Glomerular visceral epithelial cell (primary cell): Measurements from ENCODE around the gene THRB.

Source experiments
- DNase-seq: peaks from one replicate; pipeline ENCODE4 v3.0.0-alpha.2; 2016; ENCODE audit errors: extremely low spot score

Gene THRB

DNA sequence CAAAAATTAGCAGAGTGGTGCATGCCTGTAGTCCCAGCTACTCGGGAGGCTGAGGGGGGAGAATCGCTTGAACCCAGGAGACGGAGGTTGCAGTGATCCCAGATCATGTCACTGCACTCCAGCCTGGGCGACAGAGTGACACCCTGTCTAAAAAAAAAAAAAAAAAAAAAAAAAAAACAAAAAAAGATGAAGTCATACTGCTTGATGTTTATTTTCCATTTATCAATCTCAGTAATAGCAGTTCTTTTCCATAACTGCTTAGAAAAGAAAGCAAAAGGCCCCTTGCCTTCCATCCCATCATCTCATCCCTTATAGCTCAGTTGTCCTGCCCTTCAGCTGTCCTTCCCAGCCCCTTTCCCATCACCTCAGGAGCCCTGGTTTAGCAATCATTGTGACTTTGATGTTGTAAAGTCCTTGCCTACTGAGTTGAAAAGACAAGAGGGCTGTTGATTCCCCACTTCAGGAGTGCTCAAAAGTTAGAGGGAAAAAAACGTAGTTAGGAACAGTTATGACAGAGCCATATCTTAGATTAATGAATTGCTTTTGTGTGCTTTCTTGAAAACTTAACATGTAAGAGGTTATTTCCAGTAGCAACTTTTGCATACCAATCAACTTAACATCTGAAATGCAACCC, 18.0 kb upstream of the THRB start:
- no peak for DNase-seq

DNA sequence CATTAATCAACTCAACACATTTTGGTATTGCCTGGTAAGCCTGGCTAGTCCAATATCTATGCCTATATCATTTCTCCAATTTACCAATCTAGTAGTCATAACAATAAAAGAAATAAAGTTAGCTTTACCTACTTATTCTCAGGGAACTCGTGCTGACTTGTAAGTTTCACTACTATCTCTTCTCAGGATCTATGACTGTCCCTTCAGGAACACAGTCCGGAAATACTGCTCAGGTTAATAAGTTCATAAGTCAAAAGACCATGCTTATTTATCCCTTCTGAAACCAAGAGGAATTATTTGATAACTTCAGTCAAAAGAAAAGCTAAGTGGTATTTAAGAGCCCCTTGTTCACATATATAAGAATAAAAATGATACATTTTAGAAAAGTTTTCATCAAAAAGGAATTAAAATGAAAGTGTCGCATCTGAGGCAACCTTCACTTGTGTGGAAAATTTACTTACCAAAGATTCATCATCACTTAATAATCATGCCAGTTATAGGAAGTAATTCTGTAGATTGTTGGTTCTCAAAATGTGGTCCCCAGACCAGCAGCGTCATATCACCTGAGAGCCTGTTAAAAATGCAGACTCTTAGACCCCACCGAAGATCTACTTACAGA, 15.5 kb upstream of the THRB start:
- no peak for DNase-seq

DNA sequence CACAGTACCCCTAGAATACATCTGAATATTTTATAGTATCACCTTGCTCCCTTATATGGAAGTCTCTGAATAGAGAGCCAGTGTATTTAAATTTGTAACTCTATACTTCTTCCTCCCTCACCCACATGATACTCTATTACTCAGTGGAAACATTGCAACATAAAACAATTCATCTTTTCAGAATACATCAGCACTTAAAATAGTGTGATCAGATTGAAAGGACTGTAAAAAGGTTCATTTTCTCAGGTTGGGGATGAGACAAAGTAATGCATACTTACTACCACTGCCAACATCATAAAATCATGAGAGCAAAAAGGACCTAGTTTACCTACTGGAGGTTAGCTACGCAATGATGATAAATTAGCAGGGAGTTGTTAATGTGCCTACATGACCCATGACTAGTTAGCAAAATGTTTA, 13.8 kb upstream of the THRB start:
- DNase-seq, result no peak

DNA sequence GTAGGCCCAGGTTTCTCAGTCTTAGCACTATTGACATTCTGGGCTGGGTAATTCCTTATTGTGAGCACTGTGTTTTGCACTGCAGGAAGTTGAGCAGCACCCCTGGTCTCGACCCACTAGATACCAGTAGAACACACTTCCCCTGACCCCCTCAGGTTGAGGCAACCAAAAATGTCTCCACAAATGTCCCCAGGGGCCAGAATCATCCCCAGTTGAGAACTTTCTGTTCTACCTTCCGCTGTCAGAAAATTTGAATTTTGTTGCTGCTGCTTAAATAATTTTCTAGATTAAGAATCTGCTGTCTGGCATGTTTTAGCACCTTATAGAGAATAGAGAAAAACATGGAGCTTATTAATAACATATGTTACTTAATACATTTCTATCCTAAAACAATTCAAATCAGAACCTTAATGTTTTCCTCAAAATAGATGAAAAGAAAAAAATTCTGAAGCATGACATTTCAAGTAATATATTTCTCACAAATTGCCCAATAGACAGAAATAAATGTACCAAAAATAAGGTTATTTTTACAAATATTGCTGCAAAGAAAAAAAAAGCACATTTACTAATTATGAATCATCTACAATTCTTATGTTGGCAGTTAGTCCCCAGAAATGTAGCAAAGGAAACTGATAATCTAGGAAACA, 13.2 kb upstream of the THRB start:
- no peak for DNase-seq

DNA sequence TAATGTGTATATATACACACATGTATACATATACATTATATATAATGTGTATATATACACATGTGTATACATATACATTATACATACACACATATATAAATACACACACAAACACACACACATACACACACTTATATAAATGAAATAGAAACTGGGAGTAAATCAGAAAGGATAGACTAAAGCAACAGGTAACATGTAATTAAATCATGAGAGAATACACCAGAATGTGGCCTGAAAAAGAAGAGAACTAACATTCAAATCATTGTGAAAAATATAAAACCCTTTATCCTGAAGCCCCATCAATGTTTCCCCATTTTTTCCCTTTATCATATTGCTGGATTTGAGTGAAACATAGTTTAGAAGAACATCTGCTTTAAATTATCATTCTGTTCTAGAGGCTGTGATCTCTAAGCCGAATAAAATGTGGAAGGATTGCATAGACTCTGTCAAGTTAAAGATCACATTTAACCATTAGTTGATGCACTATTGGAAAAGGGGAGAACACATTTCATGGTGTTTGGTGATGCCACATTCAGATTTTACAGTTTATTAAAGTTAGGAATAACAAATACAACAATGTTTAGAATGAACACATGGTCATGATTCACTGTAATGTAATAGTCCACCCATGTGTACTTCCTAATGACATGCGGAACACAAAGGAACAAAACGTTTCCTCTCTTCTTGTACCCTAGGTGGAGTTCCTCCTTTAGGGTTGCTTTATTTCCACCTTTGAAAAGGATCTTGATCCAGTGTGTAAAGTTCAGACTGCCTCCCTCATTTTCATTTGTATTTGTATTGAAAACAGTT, 12.5 kb upstream of the THRB start:
- DNase-seq, result no peak

DNA sequence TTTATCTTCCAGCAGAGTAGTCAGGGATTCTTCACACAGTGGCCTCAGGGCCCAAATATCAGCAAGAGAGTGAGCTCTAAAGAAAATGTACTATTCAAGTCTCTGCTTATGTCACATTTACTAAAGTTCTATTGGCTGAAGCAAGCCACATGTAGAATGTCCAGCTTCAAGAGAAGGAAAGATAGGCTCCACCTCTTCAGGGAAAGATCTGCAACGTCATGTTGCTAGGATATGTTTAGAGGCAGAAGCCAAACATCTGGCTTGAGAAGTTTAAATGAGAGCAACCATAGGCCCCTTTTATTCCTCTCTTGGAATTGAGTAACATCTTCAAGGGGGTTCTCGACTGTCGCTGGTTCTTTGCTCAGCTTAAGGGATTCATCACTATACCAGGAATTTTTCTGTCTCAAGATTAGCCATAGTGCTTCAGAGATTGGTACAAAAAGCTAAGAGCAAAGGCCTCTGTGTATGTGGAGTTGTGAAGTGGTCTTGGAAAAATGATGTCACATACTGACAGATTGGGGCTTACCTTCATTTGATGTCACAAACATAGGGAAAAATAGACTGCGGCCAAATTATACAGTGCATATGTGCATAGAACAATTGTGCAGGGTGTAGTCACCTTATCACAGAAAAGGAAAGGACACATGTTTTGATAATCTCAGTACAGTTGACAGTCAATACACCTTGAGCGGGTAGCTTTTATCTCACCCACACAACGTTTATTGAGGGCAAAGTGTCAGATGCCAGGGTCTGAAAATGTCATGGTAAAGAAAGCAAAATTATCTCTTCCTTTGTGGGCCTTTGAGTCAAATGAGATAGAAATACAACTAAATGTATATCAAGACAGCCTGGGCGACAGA, 11.3 kb upstream of the THRB start:
- no peak for DNase-seq

DNA sequence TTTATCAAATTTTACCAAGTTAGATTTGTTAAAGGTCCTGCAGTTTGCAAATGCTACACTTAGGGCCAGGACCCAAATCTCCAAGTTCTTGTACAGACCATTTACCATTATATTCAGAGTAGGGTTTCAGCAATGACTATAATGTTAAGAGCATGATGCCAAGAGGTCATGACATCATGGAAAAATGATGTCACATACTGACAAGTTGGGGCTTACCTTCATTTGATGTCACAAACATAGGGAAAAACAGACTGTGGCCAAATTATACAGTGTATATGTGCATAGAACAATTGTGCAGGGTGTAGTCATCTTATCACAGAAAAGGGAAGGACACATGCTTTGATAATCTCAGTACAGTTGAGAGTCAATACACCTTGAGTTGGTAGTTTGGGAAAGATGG, 10.1 kb upstream of the THRB start:
- no peak for DNase-seq

DNA sequence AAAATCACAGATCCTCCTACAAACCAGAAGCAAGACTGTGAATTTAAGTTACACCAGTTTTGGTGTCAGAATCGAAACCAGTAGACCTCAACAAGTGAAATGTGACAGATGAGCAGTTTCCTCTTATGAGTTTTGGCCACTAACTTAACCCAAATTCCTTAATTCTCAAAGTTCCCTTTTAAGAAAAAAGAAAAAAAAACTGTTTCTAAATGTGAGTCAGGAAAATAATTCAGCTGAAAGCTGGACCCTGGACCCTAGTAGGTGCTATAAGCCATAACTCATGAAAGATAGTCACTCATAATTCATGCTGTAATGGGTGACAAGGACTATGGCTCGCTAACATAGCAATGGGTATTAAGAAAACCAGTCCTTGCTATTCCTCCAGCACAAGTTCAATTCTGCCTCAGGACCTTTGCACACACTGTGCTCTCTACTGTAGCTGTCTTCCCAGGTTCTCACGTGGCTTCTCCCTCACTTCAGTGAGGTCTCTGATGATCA, 9.0 kb upstream of the THRB start:
- DNase-seq, result no peak

DNA sequence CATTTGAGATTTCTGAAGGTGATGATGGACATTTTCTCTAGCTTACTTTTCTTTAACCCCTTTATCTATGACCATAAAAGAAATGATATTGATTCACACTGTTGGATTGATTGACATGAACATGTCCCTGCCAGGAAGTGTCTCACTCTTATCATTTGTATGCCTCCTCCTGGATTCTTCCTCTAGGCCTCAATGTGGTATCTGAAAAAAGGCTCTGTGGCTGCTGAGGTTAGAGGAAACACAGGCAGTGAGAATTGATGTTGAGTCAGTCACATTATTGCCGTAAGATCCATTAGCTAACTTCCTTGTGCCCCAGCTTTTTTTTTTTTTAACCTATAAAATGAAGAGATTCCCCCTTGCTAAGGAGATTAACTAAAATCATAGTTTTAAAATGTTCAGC, 8.0 kb upstream of the THRB start:
- peak; percentile 69 for DNase-seq

DNA sequence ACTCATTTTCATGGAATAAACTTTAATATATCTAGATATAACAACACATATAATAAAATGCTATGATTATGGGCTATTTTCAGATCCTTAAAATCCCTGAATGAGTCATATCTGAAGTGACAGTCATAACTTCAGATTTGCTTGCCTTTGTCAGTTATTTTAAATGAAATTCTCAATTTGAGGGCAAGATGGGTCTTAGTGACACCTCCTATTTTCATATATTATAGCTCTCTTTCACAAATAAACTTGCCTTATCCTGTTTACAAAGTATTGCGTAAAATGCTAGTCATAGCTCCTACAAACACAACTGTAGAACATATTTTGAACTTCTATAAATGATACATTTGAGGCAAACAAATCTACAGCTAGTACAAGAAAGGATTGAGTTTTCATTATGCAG, 6.2 kb upstream of the THRB start:
- DNase-seq, result no peak

DNA sequence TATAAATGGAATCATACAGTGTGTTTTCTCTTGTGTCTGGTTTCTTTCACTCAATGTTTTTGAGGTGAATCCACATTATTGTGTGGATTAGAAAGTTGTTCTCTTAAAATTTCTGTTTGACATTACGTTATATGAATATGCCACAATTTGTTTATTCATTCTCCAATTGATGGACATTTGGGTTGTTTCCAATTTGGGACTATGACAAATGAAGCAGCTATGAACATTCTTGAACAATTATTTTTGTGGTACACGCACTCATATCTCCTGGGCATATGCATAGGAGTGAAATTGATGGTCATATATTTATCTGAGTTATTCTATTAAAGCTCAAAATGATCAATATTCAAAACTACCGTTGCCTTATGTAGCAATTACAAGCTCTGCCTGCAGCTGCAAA, 5.3 kb upstream of the THRB start:
- no peak for DNase-seq

DNA sequence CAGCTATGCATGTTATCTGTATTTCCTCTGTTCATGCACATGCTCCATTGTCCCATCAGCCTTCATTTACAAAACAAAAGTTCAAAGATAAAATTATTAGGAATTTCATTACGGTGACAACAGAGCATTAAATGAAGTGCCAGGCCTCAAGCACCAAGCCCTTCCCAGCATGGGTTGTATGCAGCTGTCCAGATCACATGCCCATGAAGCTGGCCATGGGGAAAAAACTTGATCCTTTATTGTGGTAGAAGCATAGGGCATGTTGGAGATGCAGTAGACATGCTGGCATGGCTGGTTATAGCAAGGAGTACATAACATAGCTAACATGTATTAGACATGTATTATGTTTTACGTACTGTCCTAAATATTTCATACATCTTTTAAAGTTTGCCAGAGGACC, 4.1 kb upstream of the THRB start:
- no peak for DNase-seq

DNA sequence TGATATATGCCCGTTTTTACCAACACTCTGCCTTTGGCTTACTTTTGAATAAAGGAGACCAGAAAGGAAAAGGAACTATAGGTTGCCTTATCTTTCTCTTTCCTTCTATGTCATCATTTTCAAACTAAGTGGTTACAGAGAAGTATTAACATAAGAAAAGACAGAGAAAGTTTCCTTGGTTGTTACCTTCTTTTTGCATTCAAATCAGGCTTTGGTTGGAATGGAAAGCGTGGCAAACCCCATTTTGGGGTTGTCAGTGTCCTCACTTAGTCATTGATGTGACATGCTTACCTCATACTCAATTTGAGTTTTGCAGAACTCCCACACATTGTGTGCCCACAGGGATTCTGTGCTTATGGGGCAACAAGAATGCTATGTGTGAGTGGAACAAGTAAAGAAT, 3.7 kb upstream of the THRB start:
- DNase-seq, result no peak

DNA sequence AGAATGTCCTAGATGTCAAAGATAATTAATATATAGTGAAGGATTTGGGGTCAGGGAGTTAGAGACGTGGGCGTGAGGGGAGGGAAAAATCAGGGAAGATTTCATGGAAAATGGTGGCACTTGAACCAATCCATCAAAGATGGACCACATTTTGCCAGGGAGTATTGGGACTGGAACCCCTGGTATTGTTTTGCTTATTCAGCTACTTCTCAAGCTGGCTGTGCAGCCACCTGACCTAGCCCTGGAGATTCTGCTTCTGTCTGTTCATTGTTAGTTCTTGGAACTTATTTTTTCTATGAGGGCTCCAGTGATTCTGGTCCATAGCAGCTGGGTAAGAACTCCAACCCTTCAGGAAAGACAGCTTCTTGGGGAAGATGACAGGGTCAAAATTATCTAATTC, 3.3 kb upstream of the THRB start:
- DNase-seq, result no peak

DNA sequence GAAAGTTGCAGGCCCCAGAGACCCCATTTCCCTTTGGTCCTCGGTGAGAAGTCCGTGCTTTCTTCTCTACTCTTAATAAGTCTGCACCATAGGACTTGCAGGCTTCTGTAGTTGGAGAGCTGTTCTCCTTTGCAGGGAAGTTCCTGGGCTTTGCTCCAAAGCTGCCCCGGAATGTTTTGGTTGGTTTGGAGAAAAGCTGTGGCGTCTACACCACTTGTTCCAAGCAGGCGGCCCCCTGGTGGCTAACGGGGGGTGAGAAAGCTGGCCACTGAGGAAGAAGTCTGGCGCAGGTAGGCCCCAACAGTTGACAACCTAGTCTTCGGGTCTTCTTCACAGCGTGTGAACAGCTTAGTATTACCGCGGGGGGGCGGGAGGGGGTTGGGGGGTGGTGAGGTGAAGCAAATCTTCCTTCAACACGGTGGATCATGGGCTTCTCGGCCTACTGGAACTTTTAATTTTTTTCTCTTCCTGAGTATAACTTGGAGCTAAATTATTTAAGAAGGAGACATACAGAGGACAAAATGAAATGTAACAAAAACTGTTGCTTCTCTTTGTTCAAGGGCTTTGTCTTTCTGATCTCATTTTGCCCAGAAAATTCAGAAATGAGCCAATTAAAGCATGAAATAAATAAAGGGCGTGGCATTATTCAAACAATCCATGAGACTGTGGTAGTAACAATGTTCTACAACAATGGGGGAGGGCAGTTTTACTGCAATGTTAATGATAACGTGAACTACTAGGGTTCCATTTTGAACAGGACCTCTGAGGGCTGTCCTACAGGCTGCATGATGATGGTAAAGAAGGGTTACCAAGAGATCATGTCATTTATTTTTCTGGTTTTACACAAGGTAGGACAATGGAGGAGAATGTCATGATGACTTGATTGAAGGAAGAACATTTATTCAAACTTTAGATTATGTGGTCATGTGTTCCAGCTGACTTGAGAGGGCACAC, 2.2 kb upstream of the THRB start:
- DNase-seq, result peak; percentile 86

DNA sequence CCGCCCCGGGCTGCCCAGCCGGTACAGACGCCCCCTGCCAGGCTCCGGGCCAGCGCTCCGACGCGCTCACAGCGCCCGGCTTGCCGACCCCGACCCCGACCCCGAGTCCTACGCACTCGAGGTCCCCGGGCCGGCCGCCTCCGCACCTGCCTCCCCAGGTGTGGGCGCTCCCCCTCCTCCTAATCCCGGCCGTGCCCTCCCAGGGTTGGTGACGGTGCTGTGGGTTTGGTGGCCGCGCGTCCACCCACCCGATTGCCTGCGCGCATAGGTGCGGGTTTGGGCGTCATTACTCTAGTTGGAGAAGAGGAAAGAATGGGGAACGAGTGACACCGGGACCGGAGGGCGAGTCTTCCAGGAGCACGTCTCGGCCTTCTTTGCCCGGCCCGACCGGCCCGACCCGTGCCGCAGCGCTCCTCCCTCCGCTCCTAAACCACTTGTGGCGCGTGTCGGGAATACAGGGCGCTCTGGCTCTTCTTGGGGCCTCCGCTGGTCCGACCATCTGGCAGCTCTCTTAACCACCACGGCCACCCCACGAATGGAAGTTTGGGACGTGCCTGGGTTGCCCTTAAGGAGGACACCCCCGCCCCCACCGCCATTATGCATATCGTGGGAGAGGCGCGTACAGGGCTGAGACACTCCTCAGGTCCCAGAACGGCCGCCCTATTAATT, 810 bp upstream of the THRB start:
- DNase-seq, result peak; percentile 59

DNA sequence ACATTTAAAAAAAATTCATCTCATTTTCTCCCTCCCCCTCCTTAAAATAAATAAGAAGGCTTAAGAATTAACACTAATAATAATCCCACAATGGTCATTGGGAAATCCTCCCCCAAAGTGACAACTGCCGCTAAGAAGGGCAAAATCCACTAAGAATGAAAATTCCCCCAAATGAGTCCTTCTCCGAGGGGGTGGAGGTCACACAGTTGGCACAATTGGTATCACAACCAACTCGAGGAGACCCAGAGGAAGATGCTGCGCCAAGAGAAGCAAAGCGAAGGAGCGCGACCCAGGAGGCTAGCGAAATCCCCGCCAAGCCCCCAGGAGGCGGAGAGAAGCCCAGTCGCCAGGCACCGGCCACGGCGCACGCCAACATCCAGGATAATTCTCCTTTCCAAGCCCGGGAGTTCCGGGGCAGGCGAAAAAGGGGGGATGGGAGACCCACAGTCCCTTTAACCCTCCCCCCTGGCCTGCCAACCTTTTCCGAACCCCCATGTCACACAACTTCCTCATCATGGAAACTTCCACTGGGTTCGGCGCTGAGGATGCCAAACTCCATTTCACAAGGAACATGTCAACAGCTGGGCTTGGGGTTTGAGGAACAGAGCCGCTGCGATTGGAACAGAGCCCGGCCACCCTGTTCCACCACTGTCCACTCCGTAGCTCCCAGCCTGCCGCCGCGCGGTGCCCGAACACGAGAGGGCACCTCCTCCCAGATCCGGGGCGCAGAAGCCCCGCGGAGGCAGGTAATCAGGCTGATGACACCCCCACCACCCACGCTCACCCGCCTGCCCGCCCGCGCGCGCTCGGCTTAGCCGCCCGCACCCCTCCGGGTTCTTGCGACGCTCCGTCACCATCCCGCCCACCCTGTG, 668 bp downstream of the THRB start:
- DNase-seq, result peak; percentile 61

DNA sequence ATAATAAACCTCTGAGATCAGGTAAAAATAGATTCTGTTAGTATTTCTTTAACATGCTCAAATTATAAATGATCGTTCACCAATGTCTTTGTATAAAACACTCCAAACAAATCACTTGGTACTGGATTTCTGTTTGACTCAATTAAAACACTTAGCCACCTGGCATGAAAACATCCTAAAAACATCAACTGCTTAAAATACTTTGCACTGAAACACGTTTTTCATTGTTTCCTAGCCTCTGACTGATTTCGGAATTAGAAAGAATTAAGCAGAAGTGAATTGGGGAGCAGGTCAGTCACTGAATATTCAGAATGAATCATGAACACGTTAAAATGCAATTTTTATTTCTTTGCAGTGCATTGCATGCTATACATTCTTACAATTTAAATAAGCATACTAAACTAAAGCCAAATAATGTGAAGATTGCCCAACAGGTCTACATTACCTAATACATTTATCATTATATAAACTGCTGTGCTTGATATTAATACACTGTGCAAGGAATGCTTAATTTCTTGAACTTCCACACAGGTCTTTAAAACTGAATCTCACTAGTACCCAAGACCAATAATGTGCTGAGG, 1.6 kb downstream of the THRB start:
- no peak for DNase-seq
